ENCODE results near the gene CPEB4.

DNA sequence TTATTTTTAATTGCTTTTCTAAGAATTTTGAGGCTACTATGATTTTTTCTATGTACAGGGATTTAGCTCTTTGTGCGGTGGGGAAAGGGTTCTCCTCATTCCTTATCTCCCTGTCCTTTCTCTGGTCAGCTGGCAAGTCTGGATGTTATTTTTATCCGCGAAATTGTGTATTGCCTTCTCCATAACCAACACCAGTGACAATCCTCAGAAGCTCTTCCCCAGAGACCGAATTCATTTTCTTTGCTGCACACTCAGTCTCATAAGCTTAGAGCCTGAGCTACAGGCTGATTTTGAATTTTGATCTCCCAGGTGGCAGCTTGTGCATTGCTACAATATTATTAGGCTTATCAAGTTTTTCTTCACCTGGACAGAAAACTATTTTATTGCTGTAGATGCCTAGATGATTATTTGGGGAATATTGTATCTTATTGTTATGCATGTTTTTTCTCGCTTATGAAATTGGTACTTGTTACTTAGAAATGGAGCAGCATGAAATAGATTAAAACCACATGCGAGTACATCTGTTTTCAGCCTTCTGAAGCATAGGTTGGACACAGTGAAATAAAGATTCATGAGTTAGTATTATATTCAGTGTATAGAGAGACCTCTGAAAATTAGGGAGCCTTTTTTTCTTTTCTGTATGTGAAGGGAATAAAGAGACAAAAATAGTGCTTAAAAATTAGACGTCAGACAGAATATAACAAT lies 27.3 kb downstream of the CPEB4 start:
- TF ChIP-seq, protein P1, sequence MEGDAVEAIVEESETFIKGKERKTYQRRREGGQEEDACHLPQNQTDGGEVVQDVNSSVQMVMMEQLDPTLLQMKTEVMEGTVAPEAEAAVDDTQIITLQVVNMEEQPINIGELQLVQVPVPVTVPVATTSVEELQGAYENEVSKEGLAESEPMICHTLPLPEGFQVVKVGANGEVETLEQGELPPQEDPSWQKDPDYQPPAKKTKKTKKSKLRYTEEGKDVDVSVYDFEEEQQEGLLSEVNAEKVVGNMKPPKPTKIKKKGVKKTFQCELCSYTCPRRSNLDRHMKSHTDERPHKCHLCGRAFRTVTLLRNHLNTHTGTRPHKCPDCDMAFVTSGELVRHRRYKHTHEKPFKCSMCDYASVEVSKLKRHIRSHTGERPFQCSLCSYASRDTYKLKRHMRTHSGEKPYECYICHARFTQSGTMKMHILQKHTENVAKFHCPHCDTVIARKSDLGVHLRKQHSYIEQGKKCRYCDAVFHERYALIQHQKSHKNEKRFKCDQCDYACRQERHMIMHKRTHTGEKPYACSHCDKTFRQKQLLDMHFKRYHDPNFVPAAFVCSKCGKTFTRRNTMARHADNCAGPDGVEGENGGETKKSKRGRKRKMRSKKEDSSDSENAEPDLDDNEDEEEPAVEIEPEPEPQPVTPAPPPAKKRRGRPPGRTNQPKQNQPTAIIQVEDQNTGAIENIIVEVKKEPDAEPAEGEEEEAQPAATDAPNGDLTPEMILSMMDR (IDR thresholded peaks at IDR 0.05): no peak
- TF ChIP-seq EP300 (IDR thresholded peaks at IDR 0.05) (no peak), POLR2A (IDR thresholded peaks at IDR 0.05) (no peak)
